SK-N-SH treated with all-trans-retinoic acid at 6 μM for 48 hours (cell line): ENCODE data around the gene SH3BGRL2.

Source experiments
- ATAC-seq: fragments of 200-7000 bp; cut with Tn5 transposase; 3 replicates; pipeline ENCODE4 v1.9.1; 2020; ENCODE audit warnings: mild to moderate bottlenecking, moderate library complexity
- ARNTL ChIP-seq: fragments of 450-650 bp; formaldehyde crosslinking; IDR thresholded peaks from 2 replicates; pipeline ENCODE4 v1.5.0; 2020; ENCODE audit warnings: low read depth, mild to moderate bottlenecking, moderate library complexity, borderline replicate concordance
- BACH2 ChIP-seq: fragments of 250-450 bp; sonication (Bioruptor Pico); IDR thresholded peaks from 2 replicates; pipeline ENCODE4 v1.9.0; 2021; ENCODE audit warnings: mild to moderate bottlenecking, borderline replicate concordance
- ESRRG ChIP-seq: fragments of 250-450 bp; sonication (Bioruptor Pico); IDR thresholded peaks from 2 replicates; pipeline ENCODE4 v1.6.1; 2021; ENCODE audit warnings: mild to moderate bottlenecking
- GLIS3 ChIP-seq: fragments of 250-450 bp; sonication (Bioruptor Pico); IDR thresholded peaks from 2 replicates; pipeline ENCODE4 v1.5.0; 2020; ENCODE audit warnings: mild to moderate bottlenecking, moderate library complexity
- OSR1 ChIP-seq: fragments of 250-450 bp; sonication (Bioruptor Pico); IDR thresholded peaks from 2 replicates; pipeline ENCODE4 v1.8.0; 2022; ENCODE audit warnings: moderate library complexity, mild to moderate bottlenecking, inconsistent platforms
- RARB ChIP-seq: fragments of 250-450 bp; sonication (Bioruptor Pico); IDR thresholded peaks from 2 replicates; pipeline ENCODE4 v1.8.0; 2021; ENCODE audit warnings: mild to moderate bottlenecking, moderate library complexity
- SNAI2 ChIP-seq: fragments of 250-450 bp; sonication (Bioruptor Pico); IDR thresholded peaks from 2 replicates; pipeline ENCODE4 v1.5.0; 2020; ENCODE audit warnings: mild to moderate bottlenecking, moderate library complexity
- TOX ChIP-seq: fragments of 250-450 bp; sonication (Bioruptor Pico); IDR thresholded peaks from 2 replicates; pipeline ENCODE4 v1.8.0; 2021; ENCODE audit warnings: mild to moderate bottlenecking, moderate library complexity, borderline replicate concordance
- ZC3H10 ChIP-seq: fragments of 250-450 bp; sonication (Bioruptor Pico); IDR thresholded peaks from 2 replicates; pipeline ENCODE4 v1.5.1; 2021; ENCODE audit warnings: mild to moderate bottlenecking, moderate library complexity
- ZFP3 ChIP-seq: fragments of 250-450 bp; sonication (Bioruptor Pico); IDR thresholded peaks from 2 replicates; pipeline ENCODE4 v1.5.0; 2020; ENCODE audit warnings: mild to moderate bottlenecking, moderate library complexity
- ZFP30 ChIP-seq: fragments of 450-650 bp; formaldehyde crosslinking; IDR thresholded peaks from 2 replicates; pipeline ENCODE4 v1.5.0; 2022; ENCODE audit warnings: mild to moderate bottlenecking, moderate library complexity
- ZNF565 ChIP-seq: fragments of 450-650 bp; formaldehyde crosslinking; conservative IDR thresholded peaks from 2 replicates; pipeline ENCODE4 v1.5.0; 2020; ENCODE audit warnings: low read depth, mild to moderate bottlenecking, moderate library complexity
- ZNF70 ChIP-seq: fragments of 450-650 bp; formaldehyde crosslinking; IDR thresholded peaks from 2 replicates; pipeline ENCODE4 v1.5.0; 2020; ENCODE audit warnings: mild to moderate bottlenecking, moderate library complexity
- ZNF8 ChIP-seq: fragments of 450-650 bp; formaldehyde crosslinking; IDR thresholded peaks from 2 replicates; pipeline ENCODE4 v1.5.0; 2020; ENCODE audit warnings: mild to moderate bottlenecking, moderate library complexity
- TF ChIP-seq, protein P1 (sequence below): fragments of 250-450 bp; sonication (Bioruptor Pico); IDR thresholded peaks from 2 replicates; pipeline ENCODE4 v1.8.0; 2021; ENCODE audit warnings: low read depth, mild to moderate bottlenecking, moderate library complexity, borderline replicate concordance
- TF ChIP-seq, protein P2 (sequence below): fragments of 250-450 bp; sonication (Bioruptor Pico); IDR thresholded peaks from 2 replicates; pipeline ENCODE4 v1.5.1; 2020; ENCODE audit warnings: low read depth, mild to moderate bottlenecking, moderate library complexity
- TF ChIP-seq, protein P3 (sequence below): fragments of 250-450 bp; sonication (Bioruptor Pico); IDR thresholded peaks from 2 replicates; pipeline ENCODE4 v1.8.0; 2020; ENCODE audit warnings: mild to moderate bottlenecking, moderate library complexity, borderline replicate concordance
- TF ChIP-seq, protein P4 (sequence below): fragments of 250-450 bp; sonication (Bioruptor Pico); IDR thresholded peaks from 2 replicates; pipeline ENCODE4 v1.5.1; 2021; ENCODE audit warnings: mild to moderate bottlenecking, moderate library complexity
- TF ChIP-seq, protein P5 (sequence below): fragments of 250-450 bp; sonication (Bioruptor Pico); IDR thresholded peaks from 2 replicates; pipeline ENCODE4 v1.5.0; 2020; ENCODE audit warnings: mild to moderate bottlenecking, moderate library complexity

Gene SH3BGRL2

DNA sequence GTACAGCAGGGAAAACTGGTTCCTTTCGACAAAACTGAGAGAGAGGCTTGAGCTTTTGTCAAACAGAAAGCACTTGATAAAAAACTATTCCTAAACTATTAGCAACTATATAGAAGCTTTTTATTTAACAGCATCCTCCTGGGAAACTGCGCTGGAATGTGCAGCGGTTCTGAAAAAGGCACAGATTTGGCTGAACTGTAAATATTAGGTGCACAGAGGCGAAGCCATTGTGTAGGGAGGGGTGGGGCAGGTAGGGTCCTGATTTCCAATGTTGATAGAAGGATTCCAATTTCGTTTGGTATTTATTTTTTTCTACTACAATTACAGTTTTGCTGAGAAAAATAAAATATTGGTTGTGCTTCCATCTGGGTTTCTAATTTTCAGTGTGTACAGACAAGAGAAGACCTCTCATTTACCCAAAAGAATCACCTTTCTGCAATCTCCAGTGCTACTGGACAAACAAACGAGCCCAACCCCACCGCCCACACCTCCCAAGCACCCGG is 698 bp upstream of the SH3BGRL2 start (continued):
- TF ChIP-seq, protein P1, sequence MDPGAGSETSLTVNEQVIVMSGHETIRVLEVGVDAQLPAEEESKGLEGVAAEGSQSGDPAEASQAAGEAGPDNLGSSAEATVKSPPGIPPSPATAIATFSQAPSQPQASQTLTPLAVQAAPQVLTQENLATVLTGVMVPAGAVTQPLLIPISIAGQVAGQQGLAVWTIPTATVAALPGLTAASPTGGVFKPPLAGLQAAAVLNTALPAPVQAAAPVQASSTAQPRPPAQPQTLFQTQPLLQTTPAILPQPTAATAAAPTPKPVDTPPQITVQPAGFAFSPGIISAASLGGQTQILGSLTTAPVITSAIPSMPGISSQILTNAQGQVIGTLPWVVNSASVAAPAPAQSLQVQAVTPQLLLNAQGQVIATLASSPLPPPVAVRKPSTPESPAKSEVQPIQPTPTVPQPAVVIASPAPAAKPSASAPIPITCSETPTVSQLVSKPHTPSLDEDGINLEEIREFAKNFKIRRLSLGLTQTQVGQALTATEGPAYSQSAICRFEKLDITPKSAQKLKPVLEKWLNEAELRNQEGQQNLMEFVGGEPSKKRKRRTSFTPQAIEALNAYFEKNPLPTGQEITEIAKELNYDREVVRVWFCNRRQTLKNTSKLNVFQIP (CRISPR knock-in tag), result no peak
- TF ChIP-seq RARB (CRISPR knock-in tag) (no peak), ZNF565 (CRISPR knock-in tag) (no peak), ZFP3 (CRISPR knock-in tag) (no peak)
- TF ChIP-seq, protein P2, sequence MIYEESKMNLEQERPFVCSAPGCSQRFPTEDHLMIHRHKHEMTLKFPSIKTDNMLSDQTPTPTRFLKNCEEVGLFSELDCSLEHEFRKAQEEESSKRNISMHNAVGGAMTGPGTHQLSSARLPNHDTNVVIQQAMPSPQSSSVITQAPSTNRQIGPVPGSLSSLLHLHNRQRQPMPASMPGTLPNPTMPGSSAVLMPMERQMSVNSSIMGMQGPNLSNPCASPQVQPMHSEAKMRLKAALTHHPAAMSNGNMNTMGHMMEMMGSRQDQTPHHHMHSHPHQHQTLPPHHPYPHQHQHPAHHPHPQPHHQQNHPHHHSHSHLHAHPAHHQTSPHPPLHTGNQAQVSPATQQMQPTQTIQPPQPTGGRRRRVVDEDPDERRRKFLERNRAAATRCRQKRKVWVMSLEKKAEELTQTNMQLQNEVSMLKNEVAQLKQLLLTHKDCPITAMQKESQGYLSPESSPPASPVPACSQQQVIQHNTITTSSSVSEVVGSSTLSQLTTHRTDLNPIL (CRISPR knock-in tag), result no peak
- TF ChIP-seq, protein P3, sequence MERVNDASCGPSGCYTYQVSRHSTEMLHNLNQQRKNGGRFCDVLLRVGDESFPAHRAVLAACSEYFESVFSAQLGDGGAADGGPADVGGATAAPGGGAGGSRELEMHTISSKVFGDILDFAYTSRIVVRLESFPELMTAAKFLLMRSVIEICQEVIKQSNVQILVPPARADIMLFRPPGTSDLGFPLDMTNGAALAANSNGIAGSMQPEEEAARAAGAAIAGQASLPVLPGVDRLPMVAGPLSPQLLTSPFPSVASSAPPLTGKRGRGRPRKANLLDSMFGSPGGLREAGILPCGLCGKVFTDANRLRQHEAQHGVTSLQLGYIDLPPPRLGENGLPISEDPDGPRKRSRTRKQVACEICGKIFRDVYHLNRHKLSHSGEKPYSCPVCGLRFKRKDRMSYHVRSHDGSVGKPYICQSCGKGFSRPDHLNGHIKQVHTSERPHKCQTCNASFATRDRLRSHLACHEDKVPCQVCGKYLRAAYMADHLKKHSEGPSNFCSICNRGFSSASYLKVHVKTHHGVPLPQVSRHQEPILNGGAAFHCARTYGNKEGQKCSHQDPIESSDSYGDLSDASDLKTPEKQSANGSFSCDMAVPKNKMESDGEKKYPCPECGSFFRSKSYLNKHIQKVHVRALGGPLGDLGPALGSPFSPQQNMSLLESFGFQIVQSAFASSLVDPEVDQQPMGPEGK (CRISPR knock-in tag), result no peak
- TF ChIP-seq, all 23 proteins: peak for 0

DNA sequence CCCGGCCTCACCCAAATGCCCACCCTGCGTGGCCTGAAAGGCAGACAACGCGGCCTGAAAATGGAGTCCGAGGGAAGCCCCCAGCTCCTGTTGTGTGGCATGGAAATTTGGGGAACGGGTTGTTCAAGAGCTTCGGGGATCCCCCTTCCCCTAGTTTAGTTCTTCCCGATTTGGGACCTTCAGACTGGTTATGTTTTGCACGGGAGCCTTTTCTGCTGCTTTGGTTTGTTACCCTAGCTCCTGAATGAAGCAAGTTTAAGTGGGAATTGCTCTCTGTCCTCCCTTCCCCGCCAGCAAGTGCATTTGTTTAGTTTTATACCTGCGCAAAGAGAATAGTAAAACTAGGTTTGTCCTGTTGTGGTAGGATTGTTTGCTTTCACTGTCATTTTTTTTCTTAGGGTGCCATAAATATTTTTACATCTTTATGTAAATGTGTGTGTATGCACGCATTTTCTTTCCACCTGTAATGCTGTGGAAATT is 604 bp downstream of the SH3BGRL2 start:
- peak; percentile 6 for ATAC-seq
- TF ChIP-seq, protein P4, sequence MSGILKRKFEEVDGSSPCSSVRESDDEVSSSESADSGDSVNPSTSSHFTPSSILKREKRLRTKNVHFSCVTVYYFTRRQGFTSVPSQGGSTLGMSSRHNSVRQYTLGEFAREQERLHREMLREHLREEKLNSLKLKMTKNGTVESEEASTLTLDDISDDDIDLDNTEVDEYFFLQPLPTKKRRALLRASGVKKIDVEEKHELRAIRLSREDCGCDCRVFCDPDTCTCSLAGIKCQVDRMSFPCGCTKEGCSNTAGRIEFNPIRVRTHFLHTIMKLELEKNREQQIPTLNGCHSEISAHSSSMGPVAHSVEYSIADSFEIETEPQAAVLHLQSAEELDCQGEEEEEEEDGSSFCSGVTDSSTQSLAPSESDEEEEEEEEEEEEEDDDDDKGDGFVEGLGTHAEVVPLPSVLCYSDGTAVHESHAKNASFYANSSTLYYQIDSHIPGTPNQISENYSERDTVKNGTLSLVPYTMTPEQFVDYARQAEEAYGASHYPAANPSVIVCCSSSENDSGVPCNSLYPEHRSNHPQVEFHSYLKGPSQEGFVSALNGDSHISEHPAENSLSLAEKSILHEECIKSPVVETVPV (CRISPR knock-in tag), result no peak
- no peak for TF ChIP-seq BACH2 (CRISPR knock-in tag)

DNA sequence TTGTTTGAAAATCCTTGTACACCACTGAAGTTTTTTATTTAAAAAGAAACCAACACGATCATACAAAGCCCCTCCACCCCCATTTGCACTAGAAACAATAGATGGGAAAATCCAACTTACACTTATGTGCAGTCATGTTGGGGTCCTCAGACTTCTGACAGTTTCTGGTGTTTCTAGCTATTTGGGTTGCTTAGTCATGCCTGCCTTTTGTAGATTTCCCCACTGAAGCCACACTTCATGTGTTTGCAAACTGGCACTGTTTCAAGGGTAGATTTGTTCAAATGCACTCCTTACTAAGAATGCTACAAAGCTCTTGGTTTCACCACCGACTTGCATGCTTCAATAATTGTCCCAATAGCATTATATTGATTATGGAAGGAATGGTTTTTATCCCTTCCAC is 1.5 kb downstream of the SH3BGRL2 start:
- ATAC-seq, result no peak
- TF ChIP-seq ZFP3 (CRISPR knock-in tag), result no peak
- TF ChIP-seq BACH2 (CRISPR knock-in tag), result no peak
- TF ChIP-seq, protein P1 (CRISPR knock-in tag), result no peak
- no peak for TF ChIP-seq RARB (CRISPR knock-in tag)
- TF ChIP-seq, protein P3 (CRISPR knock-in tag), result no peak
- TF ChIP-seq GLIS3 (CRISPR knock-in tag), result no peak
- no peak for TF ChIP-seq SNAI2 (CRISPR knock-in tag)
- TF ChIP-seq ZC3H10 (CRISPR knock-in tag), result no peak
- TF ChIP-seq, protein P5, sequence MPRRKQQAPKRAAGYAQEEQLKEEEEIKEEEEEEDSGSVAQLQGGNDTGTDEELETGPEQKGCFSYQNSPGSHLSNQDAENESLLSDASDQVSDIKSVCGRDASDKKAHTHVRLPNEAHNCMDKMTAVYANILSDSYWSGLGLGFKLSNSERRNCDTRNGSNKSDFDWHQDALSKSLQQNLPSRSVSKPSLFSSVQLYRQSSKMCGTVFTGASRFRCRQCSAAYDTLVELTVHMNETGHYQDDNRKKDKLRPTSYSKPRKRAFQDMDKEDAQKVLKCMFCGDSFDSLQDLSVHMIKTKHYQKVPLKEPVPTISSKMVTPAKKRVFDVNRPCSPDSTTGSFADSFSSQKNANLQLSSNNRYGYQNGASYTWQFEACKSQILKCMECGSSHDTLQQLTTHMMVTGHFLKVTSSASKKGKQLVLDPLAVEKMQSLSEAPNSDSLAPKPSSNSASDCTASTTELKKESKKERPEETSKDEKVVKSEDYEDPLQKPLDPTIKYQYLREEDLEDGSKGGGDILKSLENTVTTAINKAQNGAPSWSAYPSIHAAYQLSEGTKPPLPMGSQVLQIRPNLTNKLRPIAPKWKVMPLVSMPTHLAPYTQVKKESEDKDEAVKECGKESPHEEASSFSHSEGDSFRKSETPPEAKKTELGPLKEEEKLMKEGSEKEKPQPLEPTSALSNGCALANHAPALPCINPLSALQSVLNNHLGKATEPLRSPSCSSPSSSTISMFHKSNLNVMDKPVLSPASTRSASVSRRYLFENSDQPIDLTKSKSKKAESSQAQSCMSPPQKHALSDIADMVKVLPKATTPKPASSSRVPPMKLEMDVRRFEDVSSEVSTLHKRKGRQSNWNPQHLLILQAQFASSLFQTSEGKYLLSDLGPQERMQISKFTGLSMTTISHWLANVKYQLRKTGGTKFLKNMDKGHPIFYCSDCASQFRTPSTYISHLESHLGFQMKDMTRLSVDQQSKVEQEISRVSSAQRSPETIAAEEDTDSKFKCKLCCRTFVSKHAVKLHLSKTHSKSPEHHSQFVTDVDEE (CRISPR knock-in tag), result no peak
- TF ChIP-seq, protein P4 (CRISPR knock-in tag), result no peak
- TF ChIP-seq ZNF70, result no peak
- no peak for TF ChIP-seq ZFP30 (CRISPR knock-in tag)
- no peak for TF ChIP-seq ESRRG (CRISPR knock-in tag)
- TF ChIP-seq ARNTL (CRISPR knock-in tag), result no peak
- no peak for TF ChIP-seq TOX (CRISPR knock-in tag)
- no peak for TF ChIP-seq OSR1 (CRISPR knock-in tag)
- TF ChIP-seq ZNF8 (CRISPR knock-in tag), result no peak
- no peak for TF ChIP-seq ZNF565 (CRISPR knock-in tag)
